ENCODE measurements around the gene KIAA0930. TPM values are rescaled to one million over a fixed set of nuclear protein-coding genes. Genes with fewer than 3 reads are reported as not detected.

Gene KIAA0930
- polyA plus RNA-seq, 1 of the 3 experiments (the other 2 are of a cell fraction): 80.8 TPM

DNA sequence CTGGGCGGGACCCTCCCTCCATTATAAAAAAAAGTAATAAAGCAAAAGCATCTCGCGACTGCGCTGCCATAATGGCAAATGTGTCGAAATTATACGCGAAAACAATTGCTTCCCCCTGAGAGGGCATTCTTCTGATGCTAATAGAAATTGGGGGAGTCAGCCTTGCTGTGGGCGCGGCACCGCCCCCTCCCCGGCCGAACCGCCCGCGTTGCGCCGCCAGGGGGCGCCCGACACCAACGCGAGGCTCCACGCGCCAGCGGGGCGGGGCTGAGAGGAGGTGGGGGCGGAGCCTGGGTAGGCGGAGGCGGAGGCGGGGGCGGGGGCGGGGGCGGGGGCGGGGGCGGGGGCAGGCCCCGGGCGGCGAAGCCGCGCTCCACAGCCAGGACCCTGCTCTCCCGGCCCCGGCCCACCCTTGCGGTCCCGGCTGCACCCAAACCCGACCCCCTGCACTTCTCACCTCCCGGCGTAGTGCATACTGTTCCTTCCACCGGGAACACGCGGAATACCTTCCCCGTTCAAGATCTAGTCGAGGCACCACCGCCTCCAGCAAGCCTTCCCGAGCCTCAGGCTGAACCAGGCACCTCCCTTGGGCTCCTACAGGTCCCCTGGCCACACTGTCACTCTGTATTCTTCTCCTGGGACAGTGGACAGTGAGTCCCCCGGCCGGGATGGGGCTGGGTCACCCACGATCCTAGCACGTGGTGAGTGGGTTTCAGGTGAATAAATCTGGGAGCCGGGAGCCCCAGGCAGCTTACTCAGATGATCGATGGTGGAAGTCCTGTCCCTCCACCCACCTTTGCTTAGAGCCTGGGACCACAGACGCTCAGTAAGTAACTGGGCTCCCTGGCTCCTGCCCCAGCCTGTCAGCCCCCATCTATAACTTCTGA lies 28.5 kb upstream of the KIAA0930 start (continued):
- TF ChIP-seq, protein P1, sequence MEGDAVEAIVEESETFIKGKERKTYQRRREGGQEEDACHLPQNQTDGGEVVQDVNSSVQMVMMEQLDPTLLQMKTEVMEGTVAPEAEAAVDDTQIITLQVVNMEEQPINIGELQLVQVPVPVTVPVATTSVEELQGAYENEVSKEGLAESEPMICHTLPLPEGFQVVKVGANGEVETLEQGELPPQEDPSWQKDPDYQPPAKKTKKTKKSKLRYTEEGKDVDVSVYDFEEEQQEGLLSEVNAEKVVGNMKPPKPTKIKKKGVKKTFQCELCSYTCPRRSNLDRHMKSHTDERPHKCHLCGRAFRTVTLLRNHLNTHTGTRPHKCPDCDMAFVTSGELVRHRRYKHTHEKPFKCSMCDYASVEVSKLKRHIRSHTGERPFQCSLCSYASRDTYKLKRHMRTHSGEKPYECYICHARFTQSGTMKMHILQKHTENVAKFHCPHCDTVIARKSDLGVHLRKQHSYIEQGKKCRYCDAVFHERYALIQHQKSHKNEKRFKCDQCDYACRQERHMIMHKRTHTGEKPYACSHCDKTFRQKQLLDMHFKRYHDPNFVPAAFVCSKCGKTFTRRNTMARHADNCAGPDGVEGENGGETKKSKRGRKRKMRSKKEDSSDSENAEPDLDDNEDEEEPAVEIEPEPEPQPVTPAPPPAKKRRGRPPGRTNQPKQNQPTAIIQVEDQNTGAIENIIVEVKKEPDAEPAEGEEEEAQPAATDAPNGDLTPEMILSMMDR (IDR thresholded peaks at IDR 0.05): peak; percentile 81
- TF ChIP-seq FOSL2 (IDR thresholded peaks at IDR 0.05; ENCODE audit: borderline replicate concordance, low read depth) (no peak), POLR2AphosphoS5 (IDR thresholded peaks at IDR 0.05; ENCODE audit: low read depth, low read length) (no peak), RCOR1 (IDR thresholded peaks at IDR 0.05; ENCODE audit: low read length) (no peak), NFIC (IDR thresholded peaks at IDR 0.05; ENCODE audit: borderline replicate concordance) (no peak), RAD21 (IDR thresholded peaks at IDR 0.05; ENCODE audit: low read length) (peak; percentile 86), CHD2 (IDR thresholded peaks at IDR 0.05; ENCODE audit: low read length, partially characterized antibody) (no peak), RXRA (IDR thresholded peaks at IDR 0.05; ENCODE audit: borderline replicate concordance, low read depth) (no peak), TCF12 (IDR thresholded peaks at IDR 0.05) (no peak), TEAD4 (IDR thresholded peaks at IDR 0.05; ENCODE audit: borderline replicate concordance, insufficient read depth) (no peak), SIN3A (IDR thresholded peaks at IDR 0.05; ENCODE audit: borderline replicate concordance, low read depth, low read length) (no peak), EP300 (IDR thresholded peaks at IDR 0.05; ENCODE audit: borderline replicate concordance in 1 of 2, low read depth in 1 of 2, low read length in 1 of 2) (no peak), RFX5 (IDR thresholded peaks at IDR 0.05; ENCODE audit: low read length) (no peak), FOXM1 (IDR thresholded peaks at IDR 0.05; ENCODE audit: low read depth) (no peak)
- TF ChIP-seq, protein P2, sequence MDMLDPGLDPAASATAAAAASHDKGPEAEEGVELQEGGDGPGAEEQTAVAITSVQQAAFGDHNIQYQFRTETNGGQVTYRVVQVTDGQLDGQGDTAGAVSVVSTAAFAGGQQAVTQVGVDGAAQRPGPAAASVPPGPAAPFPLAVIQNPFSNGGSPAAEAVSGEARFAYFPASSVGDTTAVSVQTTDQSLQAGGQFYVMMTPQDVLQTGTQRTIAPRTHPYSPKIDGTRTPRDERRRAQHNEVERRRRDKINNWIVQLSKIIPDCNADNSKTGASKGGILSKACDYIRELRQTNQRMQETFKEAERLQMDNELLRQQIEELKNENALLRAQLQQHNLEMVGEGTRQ (IDR thresholded peaks at IDR 0.05; ENCODE audit: borderline replicate concordance, low read depth, low read length): no peak
- TF ChIP-seq, protein P3, sequence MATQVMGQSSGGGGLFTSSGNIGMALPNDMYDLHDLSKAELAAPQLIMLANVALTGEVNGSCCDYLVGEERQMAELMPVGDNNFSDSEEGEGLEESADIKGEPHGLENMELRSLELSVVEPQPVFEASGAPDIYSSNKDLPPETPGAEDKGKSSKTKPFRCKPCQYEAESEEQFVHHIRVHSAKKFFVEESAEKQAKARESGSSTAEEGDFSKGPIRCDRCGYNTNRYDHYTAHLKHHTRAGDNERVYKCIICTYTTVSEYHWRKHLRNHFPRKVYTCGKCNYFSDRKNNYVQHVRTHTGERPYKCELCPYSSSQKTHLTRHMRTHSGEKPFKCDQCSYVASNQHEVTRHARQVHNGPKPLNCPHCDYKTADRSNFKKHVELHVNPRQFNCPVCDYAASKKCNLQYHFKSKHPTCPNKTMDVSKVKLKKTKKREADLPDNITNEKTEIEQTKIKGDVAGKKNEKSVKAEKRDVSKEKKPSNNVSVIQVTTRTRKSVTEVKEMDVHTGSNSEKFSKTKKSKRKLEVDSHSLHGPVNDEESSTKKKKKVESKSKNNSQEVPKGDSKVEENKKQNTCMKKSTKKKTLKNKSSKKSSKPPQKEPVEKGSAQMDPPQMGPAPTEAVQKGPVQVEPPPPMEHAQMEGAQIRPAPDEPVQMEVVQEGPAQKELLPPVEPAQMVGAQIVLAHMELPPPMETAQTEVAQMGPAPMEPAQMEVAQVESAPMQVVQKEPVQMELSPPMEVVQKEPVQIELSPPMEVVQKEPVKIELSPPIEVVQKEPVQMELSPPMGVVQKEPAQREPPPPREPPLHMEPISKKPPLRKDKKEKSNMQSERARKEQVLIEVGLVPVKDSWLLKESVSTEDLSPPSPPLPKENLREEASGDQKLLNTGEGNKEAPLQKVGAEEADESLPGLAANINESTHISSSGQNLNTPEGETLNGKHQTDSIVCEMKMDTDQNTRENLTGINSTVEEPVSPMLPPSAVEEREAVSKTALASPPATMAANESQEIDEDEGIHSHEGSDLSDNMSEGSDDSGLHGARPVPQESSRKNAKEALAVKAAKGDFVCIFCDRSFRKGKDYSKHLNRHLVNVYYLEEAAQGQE (IDR thresholded peaks at IDR 0.05; ENCODE audit: low read depth, low read length): no peak
- TF ChIP-seq, protein P4, sequence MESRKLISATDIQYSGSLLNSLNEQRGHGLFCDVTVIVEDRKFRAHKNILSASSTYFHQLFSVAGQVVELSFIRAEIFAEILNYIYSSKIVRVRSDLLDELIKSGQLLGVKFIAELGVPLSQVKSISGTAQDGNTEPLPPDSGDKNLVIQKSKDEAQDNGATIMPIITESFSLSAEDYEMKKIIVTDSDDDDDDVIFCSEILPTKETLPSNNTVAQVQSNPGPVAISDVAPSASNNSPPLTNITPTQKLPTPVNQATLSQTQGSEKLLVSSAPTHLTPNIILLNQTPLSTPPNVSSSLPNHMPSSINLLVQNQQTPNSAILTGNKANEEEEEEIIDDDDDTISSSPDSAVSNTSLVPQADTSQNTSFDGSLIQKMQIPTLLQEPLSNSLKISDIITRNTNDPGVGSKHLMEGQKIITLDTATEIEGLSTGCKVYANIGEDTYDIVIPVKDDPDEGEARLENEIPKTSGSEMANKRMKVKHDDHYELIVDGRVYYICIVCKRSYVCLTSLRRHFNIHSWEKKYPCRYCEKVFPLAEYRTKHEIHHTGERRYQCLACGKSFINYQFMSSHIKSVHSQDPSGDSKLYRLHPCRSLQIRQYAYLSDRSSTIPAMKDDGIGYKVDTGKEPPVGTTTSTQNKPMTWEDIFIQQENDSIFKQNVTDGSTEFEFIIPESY (IDR thresholded peaks at IDR 0.05; ENCODE audit: borderline replicate concordance, low read depth): no peak
